ENCODE measurements around the gene LIN52.

DNA sequence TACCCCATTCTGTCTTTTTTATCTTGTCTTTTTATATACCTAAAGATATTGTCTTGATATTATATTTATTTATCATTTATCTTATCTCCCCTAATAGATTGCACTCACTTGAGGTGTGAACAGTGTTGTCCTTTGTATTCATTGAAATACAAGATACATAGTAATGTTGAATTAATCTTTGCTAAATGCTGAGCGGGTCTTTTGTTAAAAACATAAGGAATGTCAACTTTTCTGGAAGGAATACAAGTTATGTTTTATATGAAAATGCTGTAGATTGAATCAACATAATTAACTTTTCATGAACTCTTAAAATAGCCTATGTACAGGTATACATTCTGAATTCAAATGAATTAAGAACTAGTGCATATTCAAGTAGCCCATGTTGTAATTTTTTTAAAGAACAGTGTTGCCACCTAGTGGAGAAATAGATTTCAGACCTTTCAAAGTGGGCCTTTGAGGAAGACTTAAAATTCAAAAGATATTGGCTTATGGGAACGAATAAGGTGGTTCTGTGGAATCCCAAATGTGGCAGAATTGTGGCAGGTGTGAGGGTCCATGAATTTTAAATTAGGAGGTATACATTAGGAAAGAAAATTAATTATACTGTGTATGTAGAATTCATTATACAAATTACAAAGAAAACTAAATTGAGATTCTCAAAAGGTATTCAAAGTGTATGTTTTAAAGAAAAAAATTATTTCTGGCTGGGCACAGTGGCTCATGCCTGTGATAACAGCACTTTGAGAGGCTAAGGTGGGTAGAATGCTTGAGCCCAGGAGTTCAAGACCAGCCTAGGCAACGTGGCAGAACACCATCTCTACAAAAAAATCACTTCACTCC lies 46.5 kb upstream of the LIN52 start:
- TF ChIP-seq, protein P1, sequence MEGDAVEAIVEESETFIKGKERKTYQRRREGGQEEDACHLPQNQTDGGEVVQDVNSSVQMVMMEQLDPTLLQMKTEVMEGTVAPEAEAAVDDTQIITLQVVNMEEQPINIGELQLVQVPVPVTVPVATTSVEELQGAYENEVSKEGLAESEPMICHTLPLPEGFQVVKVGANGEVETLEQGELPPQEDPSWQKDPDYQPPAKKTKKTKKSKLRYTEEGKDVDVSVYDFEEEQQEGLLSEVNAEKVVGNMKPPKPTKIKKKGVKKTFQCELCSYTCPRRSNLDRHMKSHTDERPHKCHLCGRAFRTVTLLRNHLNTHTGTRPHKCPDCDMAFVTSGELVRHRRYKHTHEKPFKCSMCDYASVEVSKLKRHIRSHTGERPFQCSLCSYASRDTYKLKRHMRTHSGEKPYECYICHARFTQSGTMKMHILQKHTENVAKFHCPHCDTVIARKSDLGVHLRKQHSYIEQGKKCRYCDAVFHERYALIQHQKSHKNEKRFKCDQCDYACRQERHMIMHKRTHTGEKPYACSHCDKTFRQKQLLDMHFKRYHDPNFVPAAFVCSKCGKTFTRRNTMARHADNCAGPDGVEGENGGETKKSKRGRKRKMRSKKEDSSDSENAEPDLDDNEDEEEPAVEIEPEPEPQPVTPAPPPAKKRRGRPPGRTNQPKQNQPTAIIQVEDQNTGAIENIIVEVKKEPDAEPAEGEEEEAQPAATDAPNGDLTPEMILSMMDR (IDR thresholded peaks at IDR 0.05), result peak; percentile 60 to 79 (median 72)
- TF ChIP-seq POLR2A (IDR thresholded peaks at IDR 0.05), result no peak
